Stimulated activated CD4-positive, alpha-beta T cell treated with anti-CD3 and anti-CD28 coated beads, TNF-alpha, amount 100 ng/mL, for 24 hours (primary cell): ENCODE results near the gene IMMP2L.
"Not testable (repeated sequence)": the region's sequence is repeated elsewhere in the genome, so short reads cannot be mapped to it uniquely, and the experiment has no call there.

Source experiments
- DNase-seq, 3 experiments: peaks; one replicate each; pipeline ENCODE4 v3.0.0-alpha.2; 2020; ENCODE audit warnings: low read depth in 3 of 3

The IMMP2L gene

DNA sequence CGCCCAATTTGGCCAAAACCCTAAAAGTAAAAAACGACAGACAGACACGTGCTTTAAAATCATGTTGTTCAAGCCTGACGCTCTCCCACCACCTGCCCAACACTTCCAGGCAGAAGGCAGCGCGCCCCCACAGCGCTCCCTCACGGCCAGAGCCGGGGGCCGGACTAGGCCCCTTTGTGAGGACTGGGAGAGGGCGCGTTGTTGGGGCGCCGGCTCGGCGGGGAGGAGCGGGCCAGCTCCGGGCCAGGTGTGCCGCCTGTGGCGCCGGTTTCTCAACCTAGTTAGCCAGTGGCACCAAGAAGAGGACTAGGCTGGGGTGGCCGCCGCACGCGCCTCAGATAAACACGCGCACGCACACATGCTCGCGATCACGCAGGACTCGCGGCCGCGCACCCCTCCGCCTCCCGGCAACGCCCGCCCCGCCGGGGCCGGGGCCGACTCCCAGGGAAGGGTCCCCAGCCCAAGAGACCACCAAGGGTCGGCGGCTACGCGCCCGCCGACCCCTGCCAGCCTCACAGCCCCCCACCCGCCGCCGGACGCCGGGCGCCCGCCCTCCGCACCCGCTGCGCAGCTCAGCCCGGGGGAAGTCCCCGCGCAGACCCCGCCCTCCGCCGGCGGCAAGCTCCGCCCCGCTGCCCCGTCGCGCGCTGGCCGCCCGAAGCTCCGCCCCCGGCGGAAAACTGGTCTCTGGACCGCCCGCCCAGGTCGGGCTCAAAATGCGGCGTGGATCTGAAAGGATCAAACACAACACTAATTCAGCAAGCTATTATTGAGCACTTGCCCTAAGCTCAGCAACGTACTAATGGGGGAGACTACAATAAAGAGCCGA, at the start of gene IMMP2L:
TSS of gene IMMP2L (minus strand) at position 589 of the 829 bp plus-strand sequence.
- DNase-seq: peak; percentile 76 to 88 (median 84)

DNA sequence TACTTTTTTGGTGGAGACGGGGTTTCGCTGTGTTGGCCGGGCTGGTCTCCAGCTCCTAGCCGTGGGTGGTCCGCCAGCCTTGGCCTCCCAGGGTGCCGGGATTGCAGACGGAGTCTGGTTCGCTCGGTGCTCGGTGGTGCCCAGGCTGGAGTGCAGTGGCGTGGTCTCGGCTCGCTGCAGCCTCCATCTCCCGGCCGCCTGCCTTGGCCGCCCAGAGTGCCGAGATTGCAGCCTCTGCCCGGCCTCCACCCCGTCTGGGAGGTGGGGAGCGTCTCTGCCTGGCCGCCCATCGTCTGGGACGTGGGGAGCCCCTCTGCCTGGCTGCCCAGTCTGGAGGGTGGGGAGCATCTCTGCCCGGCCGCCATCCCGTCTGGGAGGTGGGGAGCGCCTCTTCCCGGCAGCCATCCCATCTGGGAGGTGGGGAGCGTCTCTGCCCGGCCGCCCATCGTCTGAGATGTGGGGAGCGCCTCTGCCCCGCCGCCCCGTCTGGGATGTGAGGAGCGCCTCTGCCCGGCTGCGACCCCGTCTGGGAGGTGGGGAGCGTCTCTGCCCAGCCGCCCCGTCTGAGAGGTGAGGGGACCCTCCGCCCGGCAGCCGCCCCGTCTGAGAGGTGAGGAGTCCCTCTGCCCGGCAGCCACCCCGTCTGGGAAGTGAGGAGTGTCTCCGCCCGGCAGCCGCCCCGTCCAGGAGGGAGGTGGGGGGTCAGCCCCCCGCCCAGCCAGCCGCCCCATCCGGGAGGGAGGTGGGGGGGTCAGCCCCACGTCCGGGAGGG, 47.4 kb upstream of the IMMP2L start:
- DNase-seq: not testable (repeated sequence)

DNA sequence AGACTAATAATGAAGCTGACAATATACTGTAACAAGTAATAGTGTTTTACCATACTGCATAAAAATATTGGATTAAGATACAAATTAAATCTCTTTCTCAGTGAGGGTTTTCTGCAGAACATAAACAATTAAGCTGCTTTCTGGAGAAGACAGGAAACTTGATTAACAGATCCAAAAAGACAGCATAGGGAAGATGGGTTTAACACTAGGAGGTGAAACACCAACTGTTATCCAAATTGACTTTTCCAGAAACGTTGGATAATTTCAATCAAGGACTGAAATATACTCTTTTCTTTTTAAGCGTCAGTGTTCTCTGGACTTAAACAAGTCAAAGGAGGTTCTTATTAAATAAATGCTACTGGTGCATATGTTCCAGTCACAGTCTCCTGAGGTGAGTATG, 45.3 kb upstream of the IMMP2L start:
- no peak for DNase-seq

DNA sequence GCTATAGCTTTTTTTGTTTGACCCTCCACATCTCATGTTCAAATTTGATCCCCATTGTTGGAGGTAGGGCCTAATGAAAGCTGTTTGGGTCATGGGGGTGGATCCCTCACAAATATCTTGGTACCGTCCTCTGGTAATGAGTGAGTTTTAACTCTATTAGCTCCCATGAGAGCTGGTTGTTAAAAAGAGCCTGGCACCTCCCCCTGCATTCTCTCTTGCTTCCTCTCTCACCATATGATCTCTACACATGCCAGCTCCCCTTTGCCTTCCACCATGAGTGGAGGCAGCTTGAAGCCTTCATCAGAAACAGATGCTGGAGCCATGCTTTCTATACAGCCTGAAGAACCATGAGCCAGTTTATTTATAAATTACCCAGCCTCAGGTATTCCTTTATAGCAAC, 43.0 kb upstream of the IMMP2L start:
- no peak for DNase-seq

DNA sequence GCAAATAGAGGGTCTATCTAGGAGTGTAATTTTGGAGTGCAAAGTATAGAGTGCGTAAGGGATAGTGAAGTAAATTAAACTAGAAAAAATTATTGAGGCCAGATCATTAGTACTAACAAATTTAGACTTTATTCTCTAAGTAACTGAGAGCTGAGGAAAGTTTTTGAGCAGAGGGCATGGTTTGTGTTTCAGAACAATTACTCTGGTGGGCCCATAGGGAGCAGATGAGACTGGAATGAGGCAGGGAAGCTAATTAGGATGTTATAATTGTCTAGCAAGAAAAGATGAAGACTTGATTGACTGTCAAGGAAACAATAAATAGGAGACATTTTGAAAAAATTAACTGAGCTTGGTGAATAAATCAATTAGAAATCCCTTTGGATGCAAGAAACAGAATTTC, 37.8 kb upstream of the IMMP2L start:
- DNase-seq: no peak

DNA sequence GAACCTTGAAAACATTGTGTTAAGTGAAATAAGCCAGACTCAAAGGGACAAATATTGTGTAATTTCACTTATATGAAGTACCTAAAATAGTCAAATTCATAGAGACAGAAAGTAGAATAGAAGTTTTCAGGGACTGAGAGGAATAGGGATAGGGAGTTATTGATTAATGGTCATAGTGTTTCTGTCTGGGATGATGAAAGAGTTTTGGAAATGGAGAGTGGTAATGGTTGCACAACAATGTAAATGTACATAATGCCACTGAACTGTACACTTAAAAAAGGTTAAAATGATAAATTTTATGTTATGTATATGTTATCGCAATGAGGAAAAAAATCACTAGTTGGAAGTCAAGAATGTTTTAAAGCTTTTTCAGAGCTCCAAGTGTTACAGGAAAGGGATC, 33.5 kb upstream of the IMMP2L start:
- DNase-seq: no peak

DNA sequence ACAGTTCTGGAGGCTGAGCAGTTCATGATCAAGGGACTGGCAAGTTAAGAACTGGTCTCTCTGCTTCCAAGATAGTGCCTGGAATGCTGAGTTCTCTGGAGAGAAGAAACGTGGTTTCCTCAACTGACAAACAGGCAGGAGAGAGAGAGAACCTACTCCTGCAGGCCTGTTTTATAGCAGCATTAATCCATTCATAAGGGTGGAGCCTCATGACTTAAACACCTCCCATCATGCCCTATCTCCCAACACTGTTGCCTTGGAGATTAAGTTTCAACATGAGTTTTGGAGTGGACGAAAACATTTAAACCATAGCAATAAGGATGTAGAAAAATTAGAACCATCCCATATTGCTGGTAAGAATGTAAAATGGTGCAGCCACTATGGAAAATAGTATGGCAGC, 32.3 kb upstream of the IMMP2L start:
- no peak for DNase-seq

DNA sequence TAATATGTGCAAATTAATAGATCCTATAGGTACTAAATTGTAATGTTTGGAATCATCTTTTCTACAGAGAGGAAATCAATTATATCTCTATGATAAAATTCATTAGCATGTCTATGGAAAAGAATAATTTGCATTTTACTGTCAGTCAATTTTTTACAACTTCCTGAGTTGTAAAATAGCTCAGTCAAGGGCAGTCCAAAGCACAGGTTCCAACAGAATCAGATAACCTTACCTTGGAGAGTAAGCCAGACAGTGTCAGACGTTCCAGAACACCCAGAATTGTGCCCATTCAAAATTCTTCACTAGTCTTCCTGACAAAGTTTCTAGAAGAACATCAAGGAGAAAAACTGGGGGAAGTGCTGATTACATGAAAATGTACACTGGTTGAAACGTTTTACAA, 31.1 kb upstream of the IMMP2L start:
- no peak for DNase-seq

DNA sequence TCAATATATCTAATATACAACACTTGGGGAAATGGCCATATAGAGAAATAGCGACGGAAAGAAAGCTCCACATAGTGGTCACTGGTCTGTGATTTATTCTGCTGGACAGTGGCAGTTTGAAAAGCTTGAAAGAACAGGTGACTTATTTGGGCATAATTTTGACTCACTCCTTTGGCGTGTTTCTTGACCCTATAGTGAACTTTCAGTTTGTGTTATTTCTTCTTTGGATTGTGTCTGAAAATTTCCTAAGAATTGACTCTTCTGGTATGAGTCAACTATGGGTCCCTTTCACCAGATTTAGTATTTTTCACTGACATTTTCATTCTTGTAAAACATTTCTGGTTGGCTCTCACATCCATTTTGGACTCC, 25.8 kb upstream of the IMMP2L start:
- no peak for DNase-seq

DNA sequence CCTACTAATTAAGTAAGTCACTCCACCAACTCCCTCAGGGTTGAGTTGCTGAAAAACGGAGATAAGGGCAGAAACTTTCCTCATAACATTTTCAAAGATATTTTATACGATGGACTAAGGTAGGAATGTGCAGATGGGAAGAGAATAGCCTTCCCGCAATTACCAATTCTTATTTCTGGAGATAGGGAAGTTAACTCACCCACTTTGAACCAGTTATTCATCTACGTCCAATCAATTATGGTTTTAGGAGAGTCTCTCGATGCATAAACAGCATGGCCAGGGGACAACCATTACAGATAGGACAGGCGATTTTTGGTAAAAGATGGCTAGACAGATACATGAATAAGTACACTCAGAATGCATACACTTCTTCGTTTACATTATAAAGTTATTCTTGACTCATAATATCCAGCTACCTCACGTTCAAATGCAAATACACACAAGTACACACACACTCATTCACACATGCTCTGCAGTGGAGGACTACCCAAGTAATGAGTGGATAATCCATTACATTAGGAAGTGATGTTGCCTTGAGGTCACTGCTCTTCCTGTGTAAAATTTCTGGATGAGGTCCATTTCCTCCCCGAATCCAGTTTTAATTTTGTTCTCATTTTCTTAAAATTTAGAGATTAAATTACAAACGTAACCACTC, 25.2 kb upstream of the IMMP2L start:
- DNase-seq: no peak

DNA sequence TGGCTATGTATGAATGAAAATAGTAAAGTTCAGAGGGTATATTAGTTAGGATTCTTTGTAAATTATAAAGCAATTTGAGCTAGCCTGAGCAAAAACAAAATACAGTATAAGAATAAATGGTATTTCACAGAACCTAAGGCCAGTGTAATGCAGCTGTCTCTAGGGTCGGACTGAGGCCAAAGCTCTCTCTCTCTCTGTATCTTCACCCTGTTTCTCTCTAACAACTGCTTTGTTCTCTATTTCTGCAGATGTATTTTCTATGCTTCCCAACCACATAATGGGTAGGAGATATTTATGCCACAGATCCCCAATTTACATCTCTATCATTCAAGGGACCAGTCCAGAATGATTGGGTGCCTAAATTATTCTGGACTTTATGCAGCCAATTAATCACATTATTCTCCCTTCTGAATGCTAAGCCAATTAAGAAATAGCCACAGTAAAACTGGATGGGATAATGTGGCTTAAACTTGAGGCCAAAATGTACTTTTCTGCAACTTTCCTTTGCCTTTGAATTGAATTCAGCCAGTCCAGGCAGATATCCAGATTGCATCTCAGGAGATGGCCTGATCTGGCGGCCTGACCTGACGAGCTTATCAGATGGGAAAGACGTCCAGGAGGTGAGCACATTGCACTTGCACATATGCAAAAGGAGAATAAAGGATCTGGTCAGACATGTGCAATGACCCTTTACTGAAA, 24.6 kb upstream of the IMMP2L start:
- no peak for DNase-seq

DNA sequence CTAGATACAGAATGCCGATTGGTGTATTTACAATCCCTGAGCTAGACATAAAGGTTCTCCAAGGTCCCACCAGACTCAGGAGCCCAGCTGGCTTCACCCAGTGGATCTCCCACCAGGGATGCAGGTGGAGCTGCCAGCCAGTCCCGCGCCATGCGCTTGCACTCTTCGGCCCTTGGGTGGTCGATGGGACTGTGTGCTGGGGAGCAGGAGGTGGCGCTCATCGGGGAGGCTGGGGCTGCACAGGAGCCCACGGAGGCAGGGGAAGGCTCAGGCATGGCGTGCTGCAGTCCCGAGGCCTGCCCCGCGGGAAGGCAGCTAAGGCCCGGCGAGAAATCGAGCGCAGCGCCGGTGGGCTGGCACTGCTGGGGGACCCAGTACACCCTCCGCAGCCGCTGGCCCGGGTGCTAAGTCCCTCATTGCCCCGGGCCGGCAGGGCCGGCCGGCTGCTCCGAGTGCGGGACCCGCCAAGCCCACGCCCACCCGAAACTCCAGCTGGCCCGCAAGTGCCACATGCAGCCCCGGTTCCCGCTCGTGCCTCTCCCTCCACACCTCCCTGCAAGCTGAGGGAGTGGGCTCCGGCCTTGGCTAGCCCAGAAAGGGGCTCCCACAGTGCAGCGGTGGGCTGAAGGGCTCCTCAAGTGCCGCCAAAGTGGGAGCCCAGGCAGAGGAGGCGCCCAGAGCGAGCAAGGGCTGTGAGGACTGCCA, 19.6 kb upstream of the IMMP2L start:
- DNase-seq: not testable (repeated sequence)

DNA sequence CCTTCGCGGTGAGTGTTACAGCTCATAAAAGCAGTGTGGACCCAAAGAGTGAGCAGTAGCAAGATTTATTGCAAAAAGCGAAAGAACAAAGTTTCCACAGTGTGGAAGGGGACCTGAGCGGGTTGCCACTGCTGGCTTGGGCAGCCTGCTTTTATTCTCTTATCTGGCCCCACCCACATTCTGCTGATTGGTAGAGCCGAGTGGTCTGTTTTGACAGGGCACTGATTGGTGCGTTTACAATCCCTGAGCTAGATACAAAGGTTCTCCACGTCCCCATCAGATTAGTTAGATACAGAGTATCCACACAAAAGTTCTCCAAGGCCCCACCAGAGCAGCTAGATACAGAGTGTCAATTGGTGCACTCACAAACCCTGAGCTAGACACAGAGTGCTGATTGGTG, 18.9 kb upstream of the IMMP2L start:
- DNase-seq: not testable (repeated sequence)

DNA sequence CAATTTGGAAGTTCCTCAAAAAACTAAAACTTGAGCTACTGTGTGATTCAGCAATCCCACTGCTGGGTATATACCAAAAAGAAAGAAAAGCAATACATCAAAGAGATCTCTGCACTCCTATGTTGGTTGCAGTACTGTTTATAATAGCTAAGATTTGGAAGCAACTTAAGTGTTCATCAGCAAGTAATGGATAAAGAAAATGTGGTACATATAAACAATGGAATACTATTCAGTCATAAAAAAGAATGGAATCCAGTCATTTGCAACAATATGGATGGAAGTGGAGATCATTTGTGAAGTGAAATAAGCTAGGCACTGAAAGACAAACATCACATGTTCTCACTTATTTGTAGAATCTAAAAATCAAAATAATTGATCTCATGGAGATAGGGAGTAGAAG, 16.5 kb upstream of the IMMP2L start:
- DNase-seq: no peak

DNA sequence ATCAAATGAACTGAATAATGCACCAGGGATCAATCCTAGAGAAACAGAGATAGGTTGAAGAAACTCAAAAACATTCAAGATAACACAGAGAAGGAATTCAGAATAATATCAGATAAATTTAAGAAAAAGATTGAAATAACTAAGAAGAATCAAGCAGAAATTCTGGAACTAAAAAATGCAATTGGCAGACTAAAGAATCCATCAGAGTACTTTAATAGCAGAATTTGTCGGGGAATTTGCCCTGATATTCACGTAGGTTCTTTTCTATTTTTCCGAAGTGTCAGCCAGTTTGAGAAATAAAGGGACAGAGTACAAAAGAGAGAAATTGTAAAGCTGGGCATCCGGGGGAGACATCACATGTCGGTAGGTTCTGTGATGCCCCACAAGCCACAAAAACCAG, 9.4 kb upstream of the IMMP2L start:
- DNase-seq: no peak

DNA sequence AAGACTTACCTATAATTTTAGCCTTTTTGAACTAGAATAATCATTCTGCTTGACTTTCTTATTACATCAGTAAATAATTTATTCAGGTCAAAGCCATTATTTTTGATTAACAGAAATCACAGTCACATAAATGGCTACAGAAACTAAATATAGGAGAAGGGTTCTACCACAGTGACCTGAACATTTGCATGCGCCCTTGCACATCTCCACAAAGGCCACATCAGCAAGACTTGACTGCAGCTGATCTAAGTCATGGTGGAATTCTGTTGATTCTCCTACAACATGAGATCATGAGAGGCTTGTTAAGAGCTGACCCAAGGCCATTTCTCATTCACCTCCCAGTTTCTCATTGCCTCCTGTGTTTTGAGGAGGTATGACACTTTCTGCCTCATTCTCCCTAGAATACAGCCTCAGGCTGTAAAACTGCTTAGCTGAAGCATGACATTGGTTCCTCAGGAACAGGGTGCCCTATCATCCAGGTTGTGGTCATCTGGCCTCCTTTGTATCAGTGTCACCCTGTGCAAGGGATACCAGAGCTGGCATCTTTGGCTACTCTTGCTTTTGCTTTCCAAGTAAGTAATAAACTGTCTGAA, 6.7 kb upstream of the IMMP2L start:
- no peak for DNase-seq

DNA sequence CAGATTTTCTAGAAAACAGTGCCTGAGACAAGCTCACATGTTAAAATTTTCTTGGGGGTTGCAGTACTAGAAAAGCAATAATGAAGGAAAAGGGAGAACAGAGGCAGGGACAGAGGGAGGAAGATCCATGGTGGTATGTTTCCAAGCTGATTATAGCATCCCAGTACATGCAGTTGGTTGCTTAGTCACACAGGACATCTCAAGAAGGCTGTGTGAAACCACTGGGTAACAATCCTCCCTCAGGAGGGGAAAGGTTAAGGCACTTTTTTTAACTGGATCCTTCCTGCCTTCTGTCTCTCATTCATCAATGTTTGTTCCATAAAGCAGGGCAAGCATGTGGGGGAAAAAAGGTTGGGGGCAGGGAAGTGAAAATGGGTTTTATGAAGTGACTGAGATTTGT, 6.1 kb upstream of the IMMP2L start:
- no peak for DNase-seq

DNA sequence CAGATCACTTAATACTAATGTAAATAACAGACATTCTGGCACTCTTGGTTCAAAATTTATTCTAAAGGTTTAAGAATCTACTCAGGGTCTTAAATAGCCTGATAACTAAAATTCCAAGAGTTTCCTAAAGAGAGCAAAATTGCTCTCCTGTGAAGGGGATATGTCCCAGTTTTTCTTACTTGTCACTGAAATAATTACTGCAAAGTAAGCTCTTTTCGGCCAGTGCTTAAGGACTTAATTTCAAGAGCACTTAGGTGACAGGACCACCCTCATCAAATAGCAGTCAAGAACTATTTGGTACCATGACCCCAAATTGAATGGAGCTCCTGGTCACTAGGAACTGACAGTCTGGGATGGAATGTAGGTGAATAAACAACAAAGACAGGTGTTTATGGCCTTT, 1.8 kb upstream of the IMMP2L start:
- no peak for DNase-seq

DNA sequence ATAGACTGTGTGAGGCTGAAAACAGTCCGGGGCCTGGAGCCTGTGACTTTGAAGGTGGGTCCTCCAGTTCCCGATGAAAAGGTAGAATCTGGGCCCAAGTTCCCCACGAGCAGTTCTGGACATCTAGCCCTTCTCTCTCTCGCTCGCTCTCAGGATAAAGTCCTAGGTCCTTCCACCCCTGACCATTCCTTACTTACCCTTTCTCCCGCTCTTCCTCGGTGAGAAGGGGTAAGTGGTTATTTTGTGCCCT, 713 bp downstream of the IMMP2L start:
- no peak for DNase-seq

DNA sequence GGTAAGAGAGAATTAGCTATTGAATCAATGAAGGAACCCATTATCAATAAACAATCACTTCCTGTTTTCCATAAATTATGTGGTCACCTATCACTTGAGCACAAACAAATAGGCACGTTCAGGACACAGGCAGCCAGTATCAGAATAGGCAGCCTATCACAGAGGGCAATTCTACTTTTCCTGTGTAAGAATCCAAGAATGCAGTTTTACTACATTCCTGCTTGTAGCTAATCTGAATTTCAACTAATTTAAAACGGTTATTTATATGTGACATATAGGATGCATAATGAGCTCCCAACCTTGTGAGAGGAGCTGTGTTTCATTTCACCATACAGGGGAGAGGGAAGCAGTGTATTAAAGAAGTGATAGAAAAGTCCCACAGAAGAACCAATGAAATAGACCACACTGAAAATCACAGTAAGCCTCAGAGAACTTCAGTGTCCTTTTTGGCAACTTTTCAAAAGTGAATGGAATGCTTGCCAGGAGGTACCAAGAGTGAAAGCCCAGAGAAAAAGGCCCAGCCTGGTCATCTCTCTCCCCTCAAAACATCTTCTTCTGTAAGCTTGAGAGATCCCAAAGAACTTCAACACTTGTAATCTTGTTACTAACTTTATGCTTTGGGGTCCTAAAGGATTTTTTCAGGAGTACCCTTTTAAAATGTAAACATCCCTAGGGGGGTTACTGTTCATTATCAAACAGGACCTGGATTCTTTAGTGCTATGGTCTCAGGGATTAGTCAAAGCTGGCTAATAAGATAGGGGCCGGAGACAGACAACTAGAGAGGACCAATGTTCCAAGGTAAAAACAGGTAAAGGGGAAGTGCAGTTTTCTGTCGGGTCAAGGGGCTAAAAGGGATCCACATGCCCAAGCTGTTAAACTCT, 1.3 kb downstream of the IMMP2L start:
- no peak for DNase-seq
